ENCODE data around the gene TRERF1.
"Not testable (repeated sequence)": the region's sequence is repeated elsewhere in the genome, so short reads cannot be mapped to it uniquely, and the experiment has no call there.

Gene TRERF1

DNA sequence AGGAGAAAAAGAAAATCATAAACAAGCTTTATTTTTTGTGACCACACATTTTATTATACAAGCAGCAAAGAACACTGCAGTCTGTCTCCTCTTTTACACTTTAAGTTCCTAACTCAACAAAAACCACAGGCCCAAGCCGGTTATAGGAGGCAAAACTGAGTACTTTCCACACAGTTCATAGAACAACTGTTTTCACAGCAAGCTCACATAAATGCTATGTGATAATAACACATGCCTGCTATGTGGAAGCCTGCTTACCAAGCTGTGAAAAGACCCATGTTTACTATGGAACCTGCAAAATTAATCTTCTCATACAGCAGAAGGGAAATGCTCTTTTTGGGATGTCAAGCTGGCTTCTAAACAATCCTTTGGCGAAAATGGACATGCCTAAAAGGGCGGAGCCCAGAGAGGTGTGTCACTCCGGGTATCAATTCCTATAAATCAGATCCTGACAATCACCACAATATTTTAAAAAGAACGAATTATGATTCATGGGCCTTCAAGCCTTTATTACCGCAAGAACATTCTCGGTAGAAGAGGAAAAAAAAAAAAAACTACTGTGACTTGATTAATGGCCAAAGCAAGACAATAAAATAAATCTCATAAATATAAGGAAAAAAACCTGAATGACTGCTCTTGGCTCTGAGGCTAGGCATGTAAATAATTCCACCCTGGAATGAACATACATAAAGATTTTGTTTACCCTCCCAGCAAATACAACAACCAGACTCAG is 2.6 kb downstream of the TRERF1 start:
- DNase-seq, result no peak

DNA sequence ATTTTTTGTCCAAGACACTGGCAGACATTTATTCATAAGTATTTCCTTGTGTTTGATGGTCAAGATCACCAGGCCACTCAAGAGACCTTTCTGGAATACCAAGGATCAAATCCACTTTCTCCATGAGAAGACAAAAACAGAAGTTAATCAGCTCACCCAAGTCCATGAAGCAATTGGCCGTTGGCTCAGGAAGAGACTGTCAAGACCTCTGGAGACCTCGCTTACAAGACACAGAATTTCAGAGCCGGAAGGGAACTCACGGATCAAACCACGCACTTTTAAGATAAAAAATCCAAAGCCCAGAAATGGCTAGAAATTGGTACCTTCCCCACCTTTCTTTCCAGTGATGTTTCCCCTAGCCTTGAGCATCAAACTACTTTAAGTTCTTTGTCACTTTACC is 3.3 kb downstream of the TRERF1 start:
- peak; percentile 28 to 41 for DNase-seq

DNA sequence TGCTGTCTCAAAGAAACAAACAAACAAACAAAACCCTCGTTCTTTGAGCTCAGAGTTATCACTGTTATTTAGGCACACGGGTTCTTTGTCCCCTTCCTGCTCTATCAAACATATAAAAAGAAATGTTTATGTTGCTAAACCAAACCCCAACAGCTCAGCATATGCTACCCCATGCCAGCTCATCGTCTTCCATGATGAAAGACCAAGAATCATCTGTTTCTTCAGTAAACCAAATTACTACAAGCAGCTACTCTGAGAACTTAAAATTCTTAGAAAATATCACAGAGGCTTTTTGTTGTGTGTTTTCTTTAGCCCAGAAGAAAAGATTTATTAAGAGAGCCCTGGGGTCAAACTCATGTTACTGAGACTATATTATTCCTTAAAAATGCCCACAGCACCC is 4.7 kb downstream of the TRERF1 start:
- DNase-seq, result no peak

DNA sequence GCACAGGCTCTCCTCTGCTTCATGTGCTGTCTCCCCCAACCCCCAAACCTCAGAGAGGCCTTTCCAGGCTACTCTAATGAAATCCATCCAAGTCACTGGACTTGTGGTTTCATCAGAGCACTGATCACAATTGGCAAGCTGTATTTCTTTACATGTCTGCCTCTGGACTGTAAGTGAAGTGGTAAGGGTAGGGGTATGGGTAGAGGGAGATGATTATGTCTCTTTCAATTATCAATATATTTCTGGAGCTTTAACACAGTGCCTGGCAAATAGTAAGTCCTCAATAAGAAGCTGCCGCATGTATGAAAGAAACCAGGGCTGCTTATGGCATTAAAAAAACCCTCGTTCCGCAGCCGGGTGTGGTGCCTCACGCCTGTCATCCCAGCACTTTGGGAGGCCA is 5.4 kb downstream of the TRERF1 start:
- DNase-seq, result no peak

DNA sequence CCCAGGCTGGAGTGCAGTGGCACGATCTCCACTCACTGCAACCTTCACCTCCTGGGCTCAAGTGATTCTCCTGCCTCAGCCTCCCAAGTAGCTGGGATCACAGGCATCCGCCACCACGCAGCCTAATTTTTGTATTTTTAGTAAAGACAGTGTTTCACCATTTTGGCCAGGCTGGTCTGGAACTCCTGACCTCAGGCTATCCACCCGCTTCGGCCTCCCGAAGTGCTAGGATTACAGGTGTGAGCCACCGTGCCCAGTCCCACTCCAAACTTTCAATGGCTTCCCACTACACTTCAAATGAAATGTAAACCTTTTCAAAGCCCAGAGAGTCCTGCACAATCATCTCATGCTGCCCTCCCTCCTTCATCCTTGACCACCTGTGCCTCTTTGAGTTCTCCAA is 5.8 kb downstream of the TRERF1 start:
- not testable (repeated sequence) for DNase-seq

DNA sequence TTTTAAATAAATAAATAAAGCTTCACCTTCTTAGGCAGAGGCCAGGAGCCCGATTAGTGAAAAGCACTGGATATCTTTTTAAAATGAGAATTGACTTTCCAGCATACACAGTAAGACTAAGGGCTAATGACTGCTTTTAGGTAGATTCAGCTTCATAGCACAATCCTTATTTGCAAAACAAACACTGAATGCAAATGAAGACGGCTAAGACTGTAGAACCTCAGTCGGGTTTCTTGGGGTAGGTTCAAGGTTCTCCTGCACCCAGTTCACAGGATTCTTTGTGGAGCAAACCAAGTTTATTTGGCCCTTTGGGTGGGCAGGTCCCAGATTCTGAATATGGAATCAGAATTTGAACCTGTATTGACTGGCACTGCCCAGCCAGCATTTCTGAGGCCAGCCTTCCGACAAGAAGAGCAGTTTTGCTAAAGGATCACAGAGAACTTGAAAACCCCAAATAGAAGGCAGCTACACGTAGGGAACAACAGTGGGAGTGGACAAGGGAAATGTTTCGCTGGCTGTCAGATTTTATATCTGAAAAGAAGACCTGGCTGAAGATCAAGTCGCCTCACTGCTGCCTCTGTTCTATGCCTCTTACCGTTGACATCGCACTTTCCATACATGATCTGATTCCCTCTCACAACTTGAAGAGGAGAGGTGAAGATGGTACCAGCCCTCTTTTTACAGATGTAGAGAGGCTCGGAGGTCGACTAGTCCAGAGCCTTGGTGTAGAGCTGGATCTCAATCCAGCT is 8.2 kb downstream of the TRERF1 start:
- no peak for DNase-seq

DNA sequence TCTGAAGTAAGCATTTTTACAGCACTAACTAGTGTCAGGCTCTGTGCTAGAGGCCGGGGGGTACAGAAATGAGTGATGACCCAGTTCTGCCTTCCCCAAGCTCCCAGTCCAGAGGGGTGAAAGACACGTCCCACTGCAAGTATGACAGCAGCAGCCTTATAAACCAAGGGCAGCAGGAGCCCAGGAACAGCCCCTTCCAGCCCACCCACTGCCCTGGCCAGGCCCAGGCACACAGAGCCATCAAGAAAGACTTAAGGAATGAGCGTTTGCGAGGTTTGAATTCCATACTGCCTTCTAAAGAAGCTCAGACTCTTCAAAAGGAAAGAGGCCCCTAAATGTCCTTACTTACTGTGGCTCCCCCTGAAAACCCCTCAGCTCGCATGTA is 10.0 kb downstream of the TRERF1 start:
- no peak for DNase-seq

DNA sequence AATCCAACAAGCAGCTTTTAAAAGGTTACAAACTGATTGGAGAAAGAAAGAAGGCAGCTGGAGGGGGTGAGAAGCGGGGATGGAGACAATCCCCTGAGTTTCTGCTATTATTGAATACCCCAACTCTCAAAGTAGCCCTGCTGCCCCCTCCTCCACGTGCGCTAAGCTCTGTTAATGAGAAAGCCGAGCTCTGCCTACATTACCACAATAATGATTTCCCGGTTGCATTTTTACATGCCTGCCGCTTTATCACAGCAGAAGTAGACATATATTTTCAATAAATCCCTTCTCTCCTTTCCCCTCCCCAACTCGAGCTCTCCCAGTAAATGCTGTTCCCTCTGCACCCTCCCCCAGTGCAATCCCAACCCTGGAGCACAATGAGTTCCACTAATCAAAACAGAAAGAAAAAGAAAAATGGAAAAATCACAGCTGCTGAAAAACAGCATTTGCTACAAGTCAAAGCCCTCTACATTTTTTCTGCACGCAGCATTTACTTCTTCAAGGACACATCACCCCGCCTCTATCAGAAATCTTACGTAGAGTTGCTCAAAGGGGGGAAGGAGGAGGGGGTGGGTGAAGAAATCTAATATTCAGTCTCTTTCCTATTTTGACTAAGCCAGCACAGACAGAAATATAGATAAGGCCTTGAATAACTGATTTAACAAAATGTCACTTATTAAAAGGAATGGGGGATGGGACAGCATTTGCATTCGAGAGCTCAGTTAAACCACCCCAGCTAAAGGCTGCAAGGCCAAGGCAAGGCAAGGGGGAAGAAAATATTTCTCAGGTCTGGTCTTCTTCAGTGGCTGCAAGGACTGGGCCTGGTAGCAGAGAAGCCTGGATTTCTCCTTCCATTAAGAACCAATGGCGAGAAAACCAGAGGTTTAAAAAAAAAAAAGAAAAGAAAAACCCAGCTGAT is 10.7 kb downstream of the TRERF1 start:
- DNase-seq, result no peak

DNA sequence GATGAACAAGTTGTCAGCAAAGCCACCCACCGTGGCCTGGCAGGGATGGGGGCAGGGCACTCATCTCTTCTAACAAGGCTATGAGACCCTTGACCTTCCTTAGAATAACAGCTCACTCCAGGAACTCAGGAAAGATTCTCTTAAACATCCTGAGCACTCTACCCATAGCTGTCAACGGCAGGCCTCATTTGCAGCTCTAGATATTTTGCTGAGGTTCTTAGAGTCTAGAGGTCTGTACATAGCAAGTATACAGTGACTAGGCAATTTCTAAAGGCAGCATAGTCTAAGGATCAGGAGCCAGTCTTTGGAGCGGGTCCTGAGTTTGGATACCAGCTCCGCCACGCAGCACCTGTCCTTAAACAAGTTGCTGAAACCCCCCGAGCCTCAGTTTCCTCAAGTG is 11.7 kb downstream of the TRERF1 start:
- DNase-seq, result no peak

DNA sequence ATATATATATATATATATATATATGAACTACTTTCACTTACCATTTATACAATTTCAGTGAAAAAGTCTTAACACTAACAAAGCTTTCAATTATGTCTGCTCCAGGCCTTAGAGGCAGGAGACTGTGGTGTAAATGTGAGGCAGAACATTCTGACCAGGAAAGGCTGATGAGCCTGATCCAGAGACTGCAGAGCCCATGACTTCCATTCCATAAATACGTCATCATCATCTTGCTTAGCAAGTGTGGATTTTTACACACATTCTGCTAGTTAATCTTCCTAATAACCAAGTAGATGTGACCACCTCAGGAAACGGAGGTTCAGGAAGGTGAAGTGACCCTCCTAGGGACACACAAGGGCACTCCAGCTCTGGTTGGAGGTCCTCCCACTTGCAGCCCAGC is 14.9 kb downstream of the TRERF1 start:
- no peak for DNase-seq

DNA sequence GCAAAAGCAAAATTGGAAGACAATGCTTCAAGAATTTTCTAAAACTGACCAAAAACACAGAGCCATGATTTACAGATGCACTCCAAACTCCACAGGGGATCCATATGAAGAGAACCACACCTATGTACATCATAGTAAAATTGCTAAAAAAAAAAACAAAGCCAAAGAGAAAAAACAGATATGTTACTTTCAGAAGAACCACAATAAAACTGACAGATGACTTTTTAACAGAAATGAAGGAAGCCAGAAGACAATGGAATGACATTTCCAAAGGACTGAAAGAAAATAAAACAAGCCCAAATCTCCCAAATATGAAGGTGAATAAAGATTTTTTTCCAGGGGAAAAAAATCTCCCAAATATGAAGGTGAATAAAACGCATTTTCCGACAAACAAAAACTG is 17.5 kb downstream of the TRERF1 start:
- no peak for DNase-seq

DNA sequence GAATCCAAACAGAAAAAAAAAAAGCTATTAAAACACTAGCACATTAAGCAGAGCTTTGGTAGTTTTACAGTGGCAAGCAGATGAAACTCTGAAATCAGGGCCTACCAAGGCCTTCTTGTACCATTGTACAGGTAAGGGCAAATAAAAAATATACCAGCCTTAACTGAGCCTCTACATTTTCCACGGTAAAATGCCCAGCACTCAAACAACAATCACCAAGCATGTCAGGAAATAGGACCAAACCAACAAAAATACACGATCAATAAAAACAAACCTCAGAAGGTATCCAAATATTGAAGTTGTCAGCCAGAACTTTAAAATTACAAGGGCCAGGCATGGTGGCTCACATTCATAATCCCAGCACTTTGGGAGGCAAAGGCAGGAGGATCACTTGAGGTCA is 18.3 kb downstream of the TRERF1 start:
- DNase-seq, result no peak

DNA sequence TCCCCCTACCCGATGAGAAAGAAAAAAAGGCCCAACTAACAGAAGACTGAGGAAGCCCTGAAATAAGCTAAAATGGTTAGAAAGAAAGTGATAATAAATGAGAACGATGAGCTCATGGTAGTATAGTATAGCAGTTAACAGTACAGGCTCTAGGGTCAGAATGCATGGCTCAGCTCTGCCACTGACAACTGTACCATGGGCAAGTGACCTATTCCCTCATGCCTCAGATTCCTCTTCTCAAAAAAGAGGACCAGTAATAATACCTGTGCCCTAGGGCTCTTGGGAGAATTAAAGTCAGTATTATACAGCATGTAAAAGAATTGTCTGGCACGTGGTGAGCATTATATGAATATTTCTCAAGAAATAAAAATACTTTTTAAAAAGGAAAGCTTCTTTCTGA is 19.8 kb downstream of the TRERF1 start:
- DNase-seq, result no peak

DNA sequence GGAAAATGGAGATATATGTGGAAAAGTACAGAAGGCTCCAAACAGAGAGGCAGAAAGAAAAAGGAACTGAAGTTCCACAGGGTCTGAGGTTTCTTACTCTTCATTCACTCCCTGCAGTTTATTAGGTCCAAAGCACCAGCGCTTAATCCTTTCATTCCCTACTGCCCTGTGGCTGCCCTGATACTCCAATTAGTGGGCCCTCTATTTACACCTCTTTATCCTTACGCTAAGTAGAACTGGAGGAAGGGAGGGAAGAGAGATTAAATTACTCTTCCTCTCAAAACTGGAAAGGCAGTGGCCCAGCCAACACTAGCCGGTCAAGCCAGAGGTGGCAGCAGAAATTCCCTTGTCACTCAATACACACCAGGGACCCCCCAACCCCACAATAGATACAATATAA is 20.4 kb downstream of the TRERF1 start:
- no peak for DNase-seq

DNA sequence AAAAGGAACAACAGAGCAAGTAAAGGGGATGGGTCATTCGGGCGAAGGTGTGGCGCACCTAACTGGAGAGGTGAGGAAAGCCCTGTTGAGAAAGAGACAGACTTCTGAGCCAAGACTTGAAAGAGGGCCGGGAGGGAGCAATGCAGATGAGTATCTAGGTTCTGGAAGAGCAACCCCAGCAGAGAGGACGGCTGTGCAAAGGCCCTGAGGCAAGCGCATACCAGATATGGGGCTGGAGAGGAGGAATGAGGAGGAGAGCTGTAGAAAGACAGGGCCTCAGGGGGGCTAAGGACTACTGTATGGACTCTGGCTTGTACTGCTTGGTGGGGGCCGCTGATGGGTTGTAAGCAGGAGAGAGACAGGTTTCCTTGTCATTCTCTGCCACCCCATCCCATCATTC is 21.9 kb downstream of the TRERF1 start:
- no peak for DNase-seq

DNA sequence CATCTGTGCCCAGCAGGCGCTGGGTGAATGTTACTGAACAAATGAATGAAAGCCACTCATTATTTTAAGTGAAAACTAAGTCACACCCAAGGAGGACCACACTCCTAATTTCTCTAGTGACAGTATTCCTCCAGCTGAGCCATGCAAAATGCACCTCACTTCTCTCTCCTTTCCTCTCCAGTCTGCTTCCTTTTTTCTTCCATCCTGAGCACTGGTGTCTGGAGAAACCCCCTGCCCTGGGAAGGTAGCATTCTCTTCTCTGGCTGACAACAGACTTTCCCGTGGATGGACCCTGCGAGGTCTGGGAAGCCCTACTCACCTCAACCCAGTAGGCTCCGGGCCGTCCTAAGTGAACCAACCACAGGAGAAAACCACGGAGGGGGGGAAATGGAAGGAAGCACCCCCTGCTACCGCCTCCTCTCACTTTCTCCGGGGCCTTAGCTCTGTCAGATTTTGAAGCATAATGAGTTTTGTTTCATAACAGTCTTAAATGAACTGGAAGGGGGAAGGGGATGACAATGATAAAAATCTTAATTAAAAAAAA is 22.6 kb downstream of the TRERF1 start:
- no peak for DNase-seq

DNA sequence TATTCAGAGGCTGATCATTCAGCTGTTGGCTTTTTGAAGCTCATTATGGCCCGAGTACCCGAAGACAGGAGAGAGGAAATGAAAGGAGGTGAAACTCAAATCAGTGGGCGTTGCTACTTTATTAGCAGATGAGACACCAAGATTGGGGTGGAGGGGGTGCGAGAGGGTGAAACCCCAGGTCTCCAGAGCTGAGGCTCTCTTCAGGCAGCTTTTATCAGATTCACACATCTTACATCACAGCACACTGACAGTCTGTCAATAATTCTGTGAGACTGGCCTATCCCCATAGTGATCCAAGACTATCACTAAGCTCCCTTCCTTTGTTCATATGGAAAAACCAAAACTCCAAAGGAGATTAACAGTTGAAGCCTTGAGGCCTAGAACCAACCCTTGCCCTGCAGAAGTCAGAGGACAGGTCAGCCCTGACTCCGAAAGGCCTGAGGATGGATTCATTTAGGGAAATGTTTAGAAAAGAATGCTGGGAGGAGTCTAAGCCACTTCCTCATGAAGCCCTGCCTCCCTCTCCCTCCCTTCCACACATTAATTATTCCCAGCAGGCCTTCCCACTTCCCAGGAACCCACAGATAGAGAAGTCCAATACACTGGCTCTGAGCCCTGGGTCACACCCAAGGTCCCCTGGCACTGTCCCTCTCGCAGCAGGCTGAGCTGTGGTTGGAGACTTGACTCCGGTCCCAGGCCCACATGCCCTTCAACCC is 23.2 kb downstream of the TRERF1 start:
- DNase-seq, result peak; percentile 41 to 43

DNA sequence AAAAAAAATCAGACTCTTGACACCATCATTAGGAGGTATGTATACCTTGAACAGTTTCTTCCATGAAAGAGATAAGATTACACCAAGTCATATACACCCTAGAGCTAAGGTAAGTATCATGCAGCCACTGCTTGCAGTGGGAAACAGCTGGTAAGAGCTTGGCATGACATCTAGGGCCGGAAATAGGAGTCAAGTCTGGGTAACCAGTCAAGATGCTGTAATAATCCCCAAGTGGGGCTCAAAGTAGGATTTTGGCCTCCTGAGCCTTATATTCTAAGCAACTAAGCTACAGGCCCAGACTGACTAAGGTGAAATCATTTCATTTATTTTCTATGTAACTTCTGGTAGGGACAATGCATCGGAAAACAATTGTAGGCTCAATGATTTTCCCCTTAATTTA is 23.9 kb downstream of the TRERF1 start:
- DNase-seq, result no peak

DNA sequence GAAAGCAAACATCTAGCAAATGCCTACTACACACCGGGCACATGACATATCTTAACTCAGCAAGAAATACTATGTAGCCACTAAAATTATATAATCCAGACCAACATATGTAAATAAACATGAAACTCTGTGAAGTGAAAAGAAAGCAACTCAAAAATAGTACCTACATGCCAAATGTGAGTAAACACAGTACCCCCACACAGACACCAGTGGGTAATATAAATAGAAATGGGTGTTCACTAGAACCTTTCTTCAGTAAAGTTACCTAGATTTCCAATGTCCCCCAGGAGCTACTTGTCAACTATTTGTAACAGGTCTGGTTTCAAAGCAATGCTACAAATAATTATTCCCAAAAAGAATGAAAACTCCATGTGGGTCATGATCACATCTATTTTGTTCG is 25.5 kb downstream of the TRERF1 start:
- DNase-seq, result no peak

DNA sequence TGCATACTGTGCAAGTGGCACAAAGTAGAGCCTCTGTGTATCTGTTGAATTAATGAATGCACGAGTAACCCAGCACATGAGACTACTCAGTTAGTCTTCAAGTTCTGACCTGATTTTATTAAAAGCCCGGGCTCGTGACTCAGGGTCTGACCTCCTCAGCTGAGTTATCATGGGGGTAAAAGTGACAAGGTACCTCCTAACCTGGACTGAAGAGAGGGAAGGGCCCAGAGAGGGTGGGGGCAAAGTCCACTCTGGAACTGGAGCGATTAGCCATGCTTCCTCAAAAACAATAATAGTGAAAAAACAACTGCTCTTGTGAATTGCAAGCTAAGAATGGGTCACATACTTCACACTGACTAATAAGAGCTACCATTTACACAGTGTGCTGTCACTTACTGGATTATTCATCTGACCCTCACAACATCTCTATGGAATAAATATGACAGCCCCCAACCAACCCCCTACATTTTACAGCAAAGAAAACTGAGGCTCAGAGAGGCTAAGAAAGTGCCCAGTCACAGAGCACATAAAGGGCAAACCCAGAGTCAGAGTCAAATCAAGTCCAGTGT is 26.7 kb downstream of the TRERF1 start:
- DNase-seq, result no peak

DNA sequence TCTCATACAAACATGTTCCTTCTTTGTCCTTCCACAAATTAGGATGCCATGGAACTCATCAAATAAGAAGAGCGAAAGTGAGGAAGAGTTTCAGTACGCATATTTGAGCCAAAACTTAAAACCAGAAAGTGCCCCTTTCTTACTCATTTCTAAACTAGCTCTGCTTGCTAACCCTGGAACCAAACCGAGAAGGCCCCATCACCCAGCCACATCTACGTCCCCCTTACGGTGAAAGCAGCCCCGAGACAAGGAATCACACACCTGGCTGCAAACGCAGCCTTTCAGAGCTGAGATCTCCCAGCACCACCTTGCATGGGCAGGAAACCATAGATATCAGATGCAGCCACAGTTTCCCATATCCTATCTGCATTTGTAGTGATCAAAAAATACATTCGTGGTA is 28.5 kb downstream of the TRERF1 start:
- DNase-seq, result no peak

DNA sequence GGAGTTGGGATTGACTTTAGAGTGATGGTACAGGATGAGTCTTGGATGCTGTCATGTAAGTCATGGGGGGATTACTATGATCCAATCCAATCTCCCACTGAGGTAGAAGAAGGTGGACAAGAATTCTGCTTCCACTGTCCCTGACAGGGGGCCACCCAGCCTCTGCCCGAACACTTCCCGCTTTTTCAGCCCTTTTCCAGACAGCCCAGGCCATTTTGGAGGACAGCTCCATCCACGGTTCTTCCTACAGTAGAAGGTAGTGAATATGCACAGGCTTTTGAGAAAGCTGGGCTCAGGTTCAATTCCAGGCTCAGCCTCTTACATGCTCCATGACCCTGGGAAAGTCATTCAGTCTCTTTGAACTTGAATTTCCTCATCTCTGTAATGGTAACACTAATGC is 31.0 kb downstream of the TRERF1 start:
- DNase-seq, result no peak

Measured in inflammatory macrophage (primary cell).